WTC11 (cell line): ENCODE measurements around the gene DKC1. TPM values are rescaled to one million over a fixed set of nuclear protein-coding genes. Genes with fewer than 3 reads are reported as not detected.

Source experiments
- ATAC-seq: fragments of 200-7000 bp; cut with Tn5 transposase; 2 replicates; pipeline ENCODE4 v1.10.0; 2021; ENCODE audit warnings: mild to moderate bottlenecking, moderate library complexity
- CTCF ChIA-PET: fragments of 300-600 bp; sonication (Branson Sonifier 250); formaldehyde crosslinking; loops from one replicate; lab custom pipeline; 2021; ENCODE audit warnings: antibody characterized with exemption; lab: Charles Lee
- POLR2A ChIA-PET: fragments of 350-600 bp; sonication (Branson Sonifier 250); formaldehyde crosslinking; loops from one replicate; lab custom pipeline; 2021; ENCODE audit warnings: antibody characterized with exemption; lab: Charles Lee
- DNase-seq: peaks from one replicate; pipeline ENCODE4 v3.0.0; 2021; ENCODE audit warnings: low spot score
- H3K27ac Mint-ChIP-seq: 2 replicates; pipeline ENCODE4 v1.8.0; 2021; ENCODE audit warnings: mixed read lengths
- H3K27me3 Mint-ChIP-seq: 2 replicates; pipeline ENCODE4 v1.8.0; 2021; ENCODE audit warnings: low read depth, mild to moderate bottlenecking, moderate library complexity, mixed read lengths
- H3K36me3 Mint-ChIP-seq: 2 replicates; pipeline ENCODE4 v1.8.0; 2021; ENCODE audit warnings: mixed read lengths
- H3K4me1 Mint-ChIP-seq: 2 replicates; pipeline ENCODE4 v1.8.0; 2022; ENCODE audit warnings: mixed read lengths
- H3K4me3 Mint-ChIP-seq: 2 replicates; pipeline ENCODE4 v1.8.0; 2021; ENCODE audit warnings: mild to moderate bottlenecking, moderate library complexity, mixed read lengths
- H3K9me3 Mint-ChIP-seq: 2 replicates; pipeline ENCODE4 v1.8.0; 2021; ENCODE audit warnings: mixed read lengths
- ATF2 ChIP-seq: sonication (generic); formaldehyde crosslinking; IDR thresholded peaks from 2 replicates; pipeline ENCODE4 v1.8.1; 2022; ENCODE audit warnings: low read depth, missing genetic modification reagents, borderline replicate concordance
- CREM ChIP-seq: sonication (generic); formaldehyde crosslinking; IDR thresholded peaks from 2 replicates; pipeline ENCODE4 v1.8.1; 2022; ENCODE audit warnings: mild to moderate bottlenecking, missing genetic modification reagents, moderate library complexity
- CTCF ChIP-seq: fragments of 200-600 bp; IDR thresholded peaks from 2 replicates; pipeline ENCODE4 v1.8.0; 2022; ENCODE audit warnings: antibody characterized with exemption
- ERG ChIP-seq: fragments of 250-450 bp; sonication (Bioruptor Pico); IDR thresholded peaks from 2 replicates; pipeline ENCODE4 v1.8.0; 2021; ENCODE audit warnings: mild to moderate bottlenecking
- GRHL2 ChIP-seq: fragments of 250-450 bp; sonication (Bioruptor Pico); IDR thresholded peaks from 2 replicates; pipeline ENCODE4 v1.8.0; 2022; ENCODE audit warnings: mild to moderate bottlenecking, moderate library complexity; ENCODE audit not compliant: insufficient replicate concordance, severe bottlenecking
- GTF2I ChIP-seq: fragments of 250-450 bp; sonication (Bioruptor Pico); conservative IDR thresholded peaks from 2 replicates; pipeline ENCODE4 v1.4.0; 2021; ENCODE audit warnings: mild to moderate bottlenecking
- HMGA2 ChIP-seq: fragments of 250-450 bp; sonication (Bioruptor Pico); IDR thresholded peaks from 2 replicates; pipeline ENCODE4 v1.4.0; 2021; ENCODE audit warnings: mild to moderate bottlenecking, moderate library complexity
- IRF2 ChIP-seq: sonication (generic); formaldehyde crosslinking; IDR thresholded peaks from 2 replicates; pipeline ENCODE4 v1.8.0; 2022; ENCODE audit warnings: low read depth, missing genetic modification reagents, borderline replicate concordance
- KAT7 ChIP-seq: sonication (generic); formaldehyde crosslinking; IDR thresholded peaks from 2 replicates; pipeline ENCODE4 v1.8.1; 2023; ENCODE audit warnings: missing genetic modification reagents, mild to moderate bottlenecking, borderline replicate concordance
- MLX ChIP-seq: sonication (generic); formaldehyde crosslinking; IDR thresholded peaks from 2 replicates; pipeline ENCODE4 v1.8.1; 2023; ENCODE audit warnings: mild to moderate bottlenecking, missing genetic modification reagents, moderate library complexity
- NR1H2 ChIP-seq: sonication (generic); formaldehyde crosslinking; IDR thresholded peaks from 2 replicates; pipeline ENCODE4 v1.9.0; 2021; ENCODE audit warnings: mild to moderate bottlenecking, moderate library complexity, missing genetic modification reagents
- NR2C2 ChIP-seq: sonication (generic); formaldehyde crosslinking; IDR thresholded peaks from 2 replicates; pipeline ENCODE4 v1.8.0; 2022; ENCODE audit warnings: mild to moderate bottlenecking, missing genetic modification reagents
- OVOL2 ChIP-seq: fragments of 250-450 bp; sonication (Bioruptor Pico); IDR thresholded peaks from 2 replicates; pipeline ENCODE4 v1.9.0; 2021; ENCODE audit warnings: mild to moderate bottlenecking, borderline replicate concordance
- PREB ChIP-seq: sonication (generic); formaldehyde crosslinking; IDR thresholded peaks from 2 replicates; pipeline ENCODE4 v1.8.1; 2022; ENCODE audit warnings: mild to moderate bottlenecking, missing genetic modification reagents, moderate library complexity, borderline replicate concordance
- ZMAT4 ChIP-seq: fragments of 250-450 bp; sonication (Bioruptor Pico); IDR thresholded peaks from 2 replicates; pipeline ENCODE4 v1.9.0; 2021; ENCODE audit warnings: mild to moderate bottlenecking
- ZNF121 ChIP-seq: sonication (generic); formaldehyde crosslinking; IDR thresholded peaks from 2 replicates; pipeline ENCODE4 v1.8.0; 2023; ENCODE audit warnings: missing genetic modification reagents
- ZNF396 ChIP-seq: fragments of 250-450 bp; sonication (Bioruptor Pico); IDR thresholded peaks from 2 replicates; pipeline ENCODE4 v1.8.0; 2021; ENCODE audit warnings: mild to moderate bottlenecking, moderate library complexity, borderline replicate concordance
- ZNF423 ChIP-seq: fragments of 250-450 bp; sonication (Bioruptor Pico); IDR thresholded peaks from 2 replicates; pipeline ENCODE4 v2.1.2; 2022; ENCODE audit warnings: mild to moderate bottlenecking, moderate library complexity
- ZNF532 ChIP-seq: fragments of 250-450 bp; sonication (Bioruptor Pico); IDR thresholded peaks from 2 replicates; pipeline ENCODE4 v1.9.0; 2021; ENCODE audit warnings: mild to moderate bottlenecking, borderline replicate concordance
- total RNA-seq: library from RNA; stranded (reverse); gene quantifications from 3 replicates; pipeline ENCODE4 v1.2.3, GENCODE V29; 2021

Gene DKC1
- total RNA-seq, 1 experiment from 2014 or later: 123 TPM

GRCh38 chrX:154774622-154775021 lies 12.0 kb downstream of the DKC1 start:
- peaks cover 3% of the 10 kb centered on the region; the same call in 1 of the 2 replicates for H3K4me1 Mint-ChIP-seq
- no peak overlapping the region for H3K4me3 Mint-ChIP-seq
- TF ChIP-seq KAT7 (no peak), NR1H2 (CRISPR knock-in tag) (no peak), ZMAT4 (CRISPR knock-in tag) (no peak), ERG (CRISPR knock-in tag) (no peak), ZNF121 (no peak), CREM (CRISPR knock-in tag) (no peak), PREB (no peak), GTF2I (CRISPR knock-in tag) (no peak), ZNF423 (no peak)
- no peaks in the 10 kb centered on the region for H3K9me3 Mint-ChIP-seq
- no peak overlapping the region for H3K27ac Mint-ChIP-seq
- no peaks in the 10 kb centered on the region for H3K27me3 Mint-ChIP-seq
- ATAC-seq: no peak
- DNase-seq: no peak
- ChIA-PET CTCF (no interaction called here), POLR2A (no interaction called here)
- peaks cover 60% of the 10 kb centered on the region for H3K36me3 Mint-ChIP-seq

- POLR2A ChIA-PET: interaction anchor here (0.9 kb wide), 1 partner anchor 13 kb away, joined by 3 read pairs; the partner anchor contains the start of gene DKC1
- no peak overlapping the region for H3K27ac Mint-ChIP-seq
- TF ChIP-seq ATF2 (CRISPR knock-in tag) (no peak), ZNF396 (CRISPR knock-in tag) (no peak), ZNF121 (no peak), ZNF532 (CRISPR knock-in tag) (no peak), OVOL2 (CRISPR knock-in tag) (no peak), KAT7 (no peak), GTF2I (CRISPR knock-in tag) (no peak), NR2C2 (CRISPR knock-in tag) (no peak), MLX (CRISPR knock-in tag) (no peak), GRHL2 (CRISPR knock-in tag) (no peak), IRF2 (no peak), NR1H2 (CRISPR knock-in tag) (no peak), HMGA2 (CRISPR knock-in tag) (no peak), CTCF (no peak)
Measured at GRCh38 chrX:154775419-154776349, 13.0 kb downstream of the DKC1 start.

More at GRCh38 chrX:154775419-154776349, 13.0 kb downstream of the DKC1 start:
- DNase-seq (no peak), ATAC-seq (no peak; the same call in 1 of the 2 replicates)
- no peaks in the 10 kb centered on the region for H3K27me3 Mint-ChIP-seq
- no peak overlapping the region for H3K4me3 Mint-ChIP-seq
- CTCF ChIA-PET: interaction anchor here (1.2 kb wide), 1 partner anchor 65 kb away, joined by 3 read pairs; no protein-coding TSS in a partner anchor
- H3K4me1 Mint-ChIP-seq: peaks cover 3% of the 10 kb centered on the region; the same call in 1 of the 2 replicates
- no peaks in the 10 kb centered on the region for H3K9me3 Mint-ChIP-seq
- H3K36me3 Mint-ChIP-seq: peaks cover 55% of the 10 kb centered on the region
